HG03378 (cell line): ENCODE data around the gene PADI4.
"Not testable (repeated sequence)": the region's sequence is repeated elsewhere in the genome, so short reads cannot be mapped to it uniquely, and the experiment has no call there.

Experiments
- ATAC-seq: cut with Tn5 transposase; IDR thresholded peaks from one replicate; pipeline ENCODE4 v1.9.1; 2021; ENCODE audit warnings: mild to moderate bottlenecking, moderate library complexity; ENCODE audit not compliant: unreplicated experiment

PADI4 gene

GRCh38 chr1:17310068-17310640 is 2.2 kb downstream of the PADI4 start:
- no peak for ATAC-seq

- no peak for ATAC-seq
Observed at GRCh38 chr1:17313530-17314309, 5.7 kb downstream of the PADI4 start.

- no peak for ATAC-seq
Observed at GRCh38 chr1:17314491-17314971, 6.5 kb downstream of the PADI4 start.

GRCh38 chr1:17315542-17316130 is 7.6 kb downstream of the PADI4 start:
- ATAC-seq = no peak

GRCh38 chr1:17316704-17317103 is 8.7 kb downstream of the PADI4 start:
- no peak for ATAC-seq

GRCh38 chr1:17318262-17318661 is 10.3 kb downstream of the PADI4 start:
- ATAC-seq = no peak

- ATAC-seq = no peak
Observed at GRCh38 chr1:17319561-17320350, 11.8 kb downstream of the PADI4 start.

GRCh38 chr1:17321857-17322390 is 13.9 kb downstream of the PADI4 start:
- not testable (repeated sequence) for ATAC-seq

GRCh38 chr1:17328855-17329254 is 20.9 kb downstream of the PADI4 start:
- no peak for ATAC-seq

GRCh38 chr1:17329610-17330009 is 21.6 kb downstream of the PADI4 start:
- no peak for ATAC-seq

- no peak for ATAC-seq
Observed at GRCh38 chr1:17330856-17331255, 22.9 kb downstream of the PADI4 start.

GRCh38 chr1:17333081-17333480 is 25.1 kb downstream of the PADI4 start:
- ATAC-seq = no peak

GRCh38 chr1:17335821-17336710 is 28.1 kb downstream of the PADI4 start:
- no peak for ATAC-seq

- ATAC-seq = no peak
Observed at GRCh38 chr1:17338706-17339493, 30.9 kb downstream of the PADI4 start.

- no peak for ATAC-seq
Observed at GRCh38 chr1:17339521-17339920, 31.5 kb downstream of the PADI4 start.

GRCh38 chr1:17340358-17340757 is 32.4 kb downstream of the PADI4 start:
- ATAC-seq = no peak

- no peak for ATAC-seq
Observed at GRCh38 chr1:17342014-17342441, 34.0 kb downstream of the PADI4 start.

- ATAC-seq = not testable (repeated sequence)
Observed at GRCh38 chr1:17345506-17345905, 37.5 kb downstream of the PADI4 start.
